H7 (cell line): Measurements from ENCODE around the gene DRAP1. TPM values are rescaled to one million over a fixed set of nuclear protein-coding genes. Genes with fewer than 3 reads are reported as not detected.

Source experiments
- DNase-seq: peaks from one replicate; pipeline ENCODE4 v3.0.0; 2012
- H3K27me3 ChIP-seq: 2 replicates; pipeline ENCODE4 v1.6.0; 2011; ENCODE audit warnings: mild to moderate bottlenecking, low read length; ENCODE audit not compliant: control insufficient read depth, insufficient read depth
- H3K36me3 ChIP-seq: replicated peaks from 2 replicates; pipeline ENCODE4 v1.5.1; 2011; ENCODE audit warnings: low read length; ENCODE audit not compliant: control insufficient read depth, insufficient read depth
- H3K4me3 ChIP-seq: 2 replicates; pipeline ENCODE4 v1.5.1; 2011; ENCODE audit warnings: low read depth, mild to moderate bottlenecking, control low read depth, low read length, moderate library complexity; ENCODE audit not compliant: insufficient read depth
- total RNA-seq: library from RNA; depleted of rRNA; stranded (reverse); fragments of >200 nt; shearing (Covaris generic); gene quantifications from 2 replicates; pipeline ENCODE4 v1.2.3, GENCODE V29; 2014; rRNA removed

The DRAP1 gene
- total RNA-seq, 1 experiment from 2014 or later = 97.5 TPM

- DNase-seq = peak; percentile 53
- Histone ChIP-seq H3K27me3 (no peaks in the 10 kb centered on the region), H3K36me3 (peaks cover 36% of the 10 kb centered on the region), H3K4me3 (no peak overlapping the region)
Observed at GRCh38 chr11:65965986-65966762, 46.9 kb downstream of the DRAP1 start.

GRCh38 chr11:65967329-65967934 is 48.2 kb downstream of the DRAP1 start:
- Histone ChIP-seq H3K27me3 (no peaks in the 10 kb centered on the region), H3K4me3 (no peak overlapping the region), H3K36me3 (peaks cover 36% of the 10 kb centered on the region)
- peak; percentile 49 for DNase-seq

- Histone ChIP-seq H3K27me3 (no peaks in the 10 kb centered on the region), H3K4me3 (no peak overlapping the region), H3K36me3 (peaks cover 36% of the 10 kb centered on the region)
- no peak for DNase-seq
Observed at GRCh38 chr11:65968600-65969482, 49.6 kb downstream of the DRAP1 start.

Other genes with a start within 250 kb of the DRAP1 start
- 37.2 and 51.1 TPM in 2 replicates for gene KAT5, start 207.2 kb upstream of the DRAP1 start, total RNA-seq
- gene RNASEH2C, start 198.6 kb upstream of the DRAP1 start, total RNA-seq = 21.5 and 23.3 TPM in 2 replicates
- gene AP5B1, start 138.4 kb upstream of the DRAP1 start, total RNA-seq = 6.7 and 7.8 TPM in 2 replicates
- 1.2 and 1.4 TPM in 2 replicates for gene OVOL1, start 132.4 kb upstream of the DRAP1 start, total RNA-seq
- gene SNX32, start 85.5 kb upstream of the DRAP1 start, total RNA-seq = 0.26 and 0.80 TPM in 2 replicates
- gene CFL1, start 61.2 kb upstream of the DRAP1 start, total RNA-seq = 916 and 1,083 TPM in 2 replicates
- 38.0 and 49.7 TPM in 2 replicates for gene MUS81, start 59.0 kb upstream of the DRAP1 start, total RNA-seq
- 8.5 and 13.2 TPM in 2 replicates for gene EFEMP2, start 46.6 kb upstream of the DRAP1 start, total RNA-seq
- not detected in 2 replicates for gene CTSW, start 39.6 kb upstream of the DRAP1 start, total RNA-seq
- 113 and 139 TPM in 2 replicates for gene FIBP, start 31.0 kb upstream of the DRAP1 start, total RNA-seq
- 39.2 and 42.4 TPM in 2 replicates for gene CCDC85B, start 28.8 kb upstream of the DRAP1 start, total RNA-seq
- gene FOSL1, start 19.0 kb upstream of the DRAP1 start, total RNA-seq = 0.48 and 1.0 TPM in 2 replicates
- 23.9 and 29.1 TPM in 2 replicates for gene C11orf68, start 364 bp upstream of the DRAP1 start, total RNA-seq
- gene TSGA10IP, start 26.1 kb downstream of the DRAP1 start, total RNA-seq = 1.7 and 4.1 TPM in 2 replicates
- gene SART1, start 42.3 kb downstream of the DRAP1 start, total RNA-seq = 27.5 and 34.6 TPM in 2 replicates
- 37.7 and 39.9 TPM in 2 replicates for gene EIF1AD, start 82.7 kb downstream of the DRAP1 start, total RNA-seq
- 42.8 and 57.4 TPM in 2 replicates for gene BANF1, start 83.1 kb downstream of the DRAP1 start, total RNA-seq
- gene CST6, start 92.6 kb downstream of the DRAP1 start, total RNA-seq = 0.48 TPM in 1 of 2 replicates, not detected in the other
- not detected in 2 replicates for gene CATSPER1, start 107.1 kb downstream of the DRAP1 start, total RNA-seq
- gene GAL3ST3, start 129.7 kb downstream of the DRAP1 start, total RNA-seq = 21.7 and 23.1 TPM in 2 replicates
- 194 and 221 TPM in 2 replicates for gene SF3B2, start 132.9 kb downstream of the DRAP1 start, total RNA-seq
- gene PACS1, start 150.8 kb downstream of the DRAP1 start, total RNA-seq = 16.2 and 20.1 TPM in 2 replicates